MM.1S (cell line): Measurements from ENCODE around the gene TMEM219.

Experiments
- DNase-seq: peaks from one replicate; pipeline ENCODE4 v3.0.0-alpha.2; 2015
- H2AFZ ChIP-seq: fragments of 300-600 bp; sonication (generic); 2 replicates; pipeline ENCODE4 v1.6.0; 2016; ENCODE audit warnings: antibody characterized with exemption, low read length
- H3F3A ChIP-seq: fragments of 300-600 bp; sonication (generic); 2 replicates; pipeline ENCODE4 v1.6.1; 2016; ENCODE audit warnings: mild to moderate bottlenecking, antibody characterized with exemption, low read length, moderate library complexity, mixed read lengths; ENCODE audit not compliant: insufficient read depth
- H3K27ac ChIP-seq: fragments of 300-600 bp; sonication (generic); 2 replicates; pipeline ENCODE4 v1.5.1; 2016; ENCODE audit warnings: mild to moderate bottlenecking, low read length
- H3K27me3 ChIP-seq: fragments of 300-600 bp; sonication (generic); replicated peaks from 2 replicates; pipeline ENCODE4 v1.6.0; 2016; ENCODE audit warnings: low read length; ENCODE audit not compliant: insufficient read depth
- H3K36me3 ChIP-seq: fragments of 300-600 bp; sonication (generic); replicated peaks from 2 replicates; pipeline ENCODE4 v1.6.1; 2016; ENCODE audit warnings: mild to moderate bottlenecking, low read length, mixed read lengths; ENCODE audit not compliant: insufficient read depth
- H3K4me1 ChIP-seq: fragments of 300-600 bp; sonication (generic); 2 replicates; pipeline ENCODE4 v1.6.1; 2016; ENCODE audit warnings: low read length, mixed read lengths
- H3K4me2 ChIP-seq: fragments of 300-600 bp; sonication (generic); 2 replicates; pipeline ENCODE4 v1.6.0; 2016; ENCODE audit warnings: low read depth, low read length
- H3K4me3 ChIP-seq: fragments of 300-600 bp; sonication (generic); 2 replicates; pipeline ENCODE4 v1.5.1; 2016; ENCODE audit warnings: low read length, mixed read lengths
- H3K79me2 ChIP-seq: fragments of 300-600 bp; sonication (generic); 2 replicates; pipeline ENCODE4 v1.6.1; 2016; ENCODE audit warnings: mixed run types, low read length, mixed read lengths
- H3K9ac ChIP-seq: fragments of 300-600 bp; sonication (generic); 2 replicates; pipeline ENCODE4 v1.6.1; 2016; ENCODE audit warnings: low read length, mixed read lengths
- H3K9me2 ChIP-seq: fragments of 300-600 bp; sonication (generic); replicated peaks from 2 replicates; pipeline ENCODE4 v1.6.1; 2016; ENCODE audit warnings: mild to moderate bottlenecking, low read length, mixed read lengths; ENCODE audit not compliant: insufficient read depth
- H3K9me3 ChIP-seq: fragments of 300-600 bp; sonication (generic); replicated peaks from 2 replicates; pipeline ENCODE4 v1.6.1; 2016; ENCODE audit warnings: mild to moderate bottlenecking, low read length, mixed read lengths; ENCODE audit not compliant: insufficient read depth
- H4K20me1 ChIP-seq: fragments of 300-600 bp; sonication (generic); 2 replicates; pipeline ENCODE4 v1.6.1; 2016; ENCODE audit warnings: mild to moderate bottlenecking, low read length, moderate library complexity, mixed read lengths; ENCODE audit not compliant: insufficient read depth
- EZH2 ChIP-seq: fragments of 300-600 bp; sonication (generic); optimal IDR thresholded peaks from 2 replicates; pipeline ENCODE3; 2017; ENCODE audit warnings: low read depth, mild to moderate bottlenecking, antibody characterized with exemption, low read length, mixed read lengths
- EZH2phosphoT487 ChIP-seq: fragments of 300-600 bp; sonication (generic); IDR thresholded peaks from 2 replicates; pipeline ENCODE4 v1.6.1; 2018; ENCODE audit warnings: antibody characterized with exemption, low read length
- TF ChIP-seq, protein P1 (sequence below): fragments of 300-600 bp; sonication (generic); IDR thresholded peaks from 2 replicates; pipeline ENCODE4 v1.5.1; 2016; ENCODE audit warnings: antibody characterized with exemption, low read length, mixed read lengths

TMEM219 gene

GRCh38 chr16:29915590-29916247 is 46.2 kb upstream of the TMEM219 start:
- Histone ChIP-seq H3K4me2 (no peak overlapping the region), H3K4me3 (no peak overlapping the region), H3K9me2 (no peaks in the 10 kb centered on the region), H3K4me1 (no peaks in the 10 kb centered on the region), H4K20me1 (no peaks in the 10 kb centered on the region), H2AFZ (no peak overlapping the region), H3F3A (no peaks in the 10 kb centered on the region), H3K27ac (no peak overlapping the region), H3K9me3 (no peaks in the 10 kb centered on the region), H3K27me3 (no peaks in the 10 kb centered on the region), H3K79me2 (no peaks in the 10 kb centered on the region), H3K9ac (no peak overlapping the region), H3K36me3 (no peaks in the 10 kb centered on the region; the same call in none of the 2 replicates)
- no peak for DNase-seq
- no peak for TF ChIP-seq EZH2phosphoT487
- TF ChIP-seq, protein P1, sequence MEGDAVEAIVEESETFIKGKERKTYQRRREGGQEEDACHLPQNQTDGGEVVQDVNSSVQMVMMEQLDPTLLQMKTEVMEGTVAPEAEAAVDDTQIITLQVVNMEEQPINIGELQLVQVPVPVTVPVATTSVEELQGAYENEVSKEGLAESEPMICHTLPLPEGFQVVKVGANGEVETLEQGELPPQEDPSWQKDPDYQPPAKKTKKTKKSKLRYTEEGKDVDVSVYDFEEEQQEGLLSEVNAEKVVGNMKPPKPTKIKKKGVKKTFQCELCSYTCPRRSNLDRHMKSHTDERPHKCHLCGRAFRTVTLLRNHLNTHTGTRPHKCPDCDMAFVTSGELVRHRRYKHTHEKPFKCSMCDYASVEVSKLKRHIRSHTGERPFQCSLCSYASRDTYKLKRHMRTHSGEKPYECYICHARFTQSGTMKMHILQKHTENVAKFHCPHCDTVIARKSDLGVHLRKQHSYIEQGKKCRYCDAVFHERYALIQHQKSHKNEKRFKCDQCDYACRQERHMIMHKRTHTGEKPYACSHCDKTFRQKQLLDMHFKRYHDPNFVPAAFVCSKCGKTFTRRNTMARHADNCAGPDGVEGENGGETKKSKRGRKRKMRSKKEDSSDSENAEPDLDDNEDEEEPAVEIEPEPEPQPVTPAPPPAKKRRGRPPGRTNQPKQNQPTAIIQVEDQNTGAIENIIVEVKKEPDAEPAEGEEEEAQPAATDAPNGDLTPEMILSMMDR: no peak
- TF ChIP-seq EZH2: no peak

DNA sequence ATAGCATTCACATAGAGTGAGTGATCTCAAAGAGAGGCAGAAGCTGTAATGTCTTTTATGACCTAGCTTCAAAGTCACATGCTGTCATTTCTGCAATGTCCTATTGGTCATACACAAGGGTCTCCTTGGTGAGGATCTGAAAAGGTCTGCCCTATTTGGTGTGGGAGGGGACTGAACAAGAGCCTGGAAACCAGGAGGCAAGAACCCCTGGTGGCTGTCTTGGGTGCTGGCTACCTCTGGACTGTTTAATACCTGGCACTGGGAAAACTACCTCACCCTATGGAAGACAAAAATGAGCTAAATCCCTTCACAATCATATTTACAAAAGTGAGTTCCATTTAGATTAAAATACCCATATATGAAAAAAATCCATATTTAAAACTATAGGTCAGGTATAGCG is 44.9 kb upstream of the TMEM219 start:
- TF ChIP-seq EZH2phosphoT487 (no peak), EZH2 (no peak)
- TF ChIP-seq, protein P1: no peak
- Histone ChIP-seq H3K79me2 (no peaks in the 10 kb centered on the region), H3K4me3 (no peak overlapping the region), H2AFZ (no peak overlapping the region), H3K4me1 (no peaks in the 10 kb centered on the region), H3F3A (no peaks in the 10 kb centered on the region), H3K36me3 (no peaks in the 10 kb centered on the region; the same call in none of the 2 replicates), H3K9ac (no peak overlapping the region), H4K20me1 (no peaks in the 10 kb centered on the region), H3K4me2 (no peak overlapping the region), H3K9me3 (no peaks in the 10 kb centered on the region), H3K9me2 (no peaks in the 10 kb centered on the region), H3K27me3 (no peaks in the 10 kb centered on the region), H3K27ac (no peak overlapping the region)
- DNase-seq: no peak

- Histone ChIP-seq H3F3A (no peaks in the 10 kb centered on the region), H4K20me1 (no peaks in the 10 kb centered on the region), H3K9ac (no peak overlapping the region), H3K4me1 (no peaks in the 10 kb centered on the region), H3K4me3 (no peak overlapping the region), H3K27ac (no peak overlapping the region), H3K27me3 (no peaks in the 10 kb centered on the region), H3K79me2 (peaks cover 12% of the 10 kb centered on the region), H3K36me3 (no peaks in the 10 kb centered on the region; the same call in none of the 2 replicates), H3K9me2 (no peaks in the 10 kb centered on the region), H2AFZ (no peak overlapping the region), H3K4me2 (no peak overlapping the region), H3K9me3 (no peaks in the 10 kb centered on the region)
- TF ChIP-seq, protein P1: no peak
- no peak for TF ChIP-seq EZH2
- TF ChIP-seq EZH2phosphoT487: no peak
- DNase-seq: no peak
Measured at GRCh38 chr16:29920288-29921033, 41.4 kb upstream of the TMEM219 start.
